GM21737 (cell line): Measurements from ENCODE around the gene NAA10.

ENCODE experiments used
- ATAC-seq: cut with Tn5 transposase; IDR thresholded peaks from one replicate; pipeline ENCODE4 v1.9.1; 2021; ENCODE audit warnings: mild to moderate bottlenecking, moderate library complexity; ENCODE audit not compliant: unreplicated experiment

The NAA10 gene

GRCh38 chrX:153934762-153935325 lies at the start of gene NAA10:
Gene NAA10 (minus strand): TSS chrX:153935037. CDS start chrX:153934904, 133 bp downstream.
- ATAC-seq: peak; percentile 81

- ATAC-seq: no peak
These were observed 48.5 kb upstream of the NAA10 start for GRCh38 chrX:153983321-153983801.

GRCh38 chrX:153981771-153982533 lies 47.1 kb upstream of the NAA10 start:
- ATAC-seq: no peak

- ATAC-seq: no peak
These were observed 46.4 kb upstream of the NAA10 start for GRCh38 chrX:153981231-153981630.

GRCh38 chrX:153980394-153980793 lies 45.6 kb upstream of the NAA10 start:
- ATAC-seq: peak; percentile 46

- ATAC-seq: no peak
These were observed 40.0 kb upstream of the NAA10 start for GRCh38 chrX:153974726-153975286.

GRCh38 chrX:153974003-153974725 lies 39.3 kb upstream of the NAA10 start:
- ATAC-seq: no peak

GRCh38 chrX:153973127-153974002 lies 38.5 kb upstream of the NAA10 start:
- no peak for ATAC-seq

- ATAC-seq: peak; percentile 44
These were observed 37.7 kb upstream of the NAA10 start, which contains the start of gene TMEM187 for GRCh38 chrX:153972368-153973126. Gene TMEM187 (plus strand): TSS chrX:153972754. CDS start chrX:153982063, 9,309 bp downstream.

- ATAC-seq: peak; percentile 30
These were observed 36.9 kb upstream of the NAA10 start, which contains the start of gene HCFC1 for GRCh38 chrX:153971450-153972367. Gene HCFC1 (minus strand): TSS chrX:153971818. CDS start chrX:153970840, 978 bp downstream.

GRCh38 chrX:153971124-153971449 lies 36.2 kb upstream of the NAA10 start:
- ATAC-seq: peak; percentile 32

- ATAC-seq: peak; percentile 1
These were observed 35.7 kb upstream of the NAA10 start for GRCh38 chrX:153970357-153971123.

GRCh38 chrX:153969904-153970356 lies 35.1 kb upstream of the NAA10 start:
- no peak for ATAC-seq

GRCh38 chrX:153969125-153969903 lies 34.5 kb upstream of the NAA10 start:
- ATAC-seq: no peak

GRCh38 chrX:153968754-153969124 lies 33.9 kb upstream of the NAA10 start:
- ATAC-seq: no peak

GRCh38 chrX:153968255-153968654 lies 33.4 kb upstream of the NAA10 start:
- ATAC-seq: no peak
